OCI-LY1 (cell line): ENCODE measurements around the gene EPB41L4A.

Experiments
- H2AFZ ChIP-seq: fragments of 200-600 bp; sonication (generic), shearing (Covaris generic); 2 replicates; pipeline ENCODE4 v1.6.0; 2014; ENCODE audit warnings: antibody characterized with exemption, mild to moderate bottlenecking, low read length
- H3F3A ChIP-seq: fragments of 200-600 bp; sonication (generic), shearing (Covaris generic); 2 replicates; pipeline ENCODE4 v1.6.0; 2014; ENCODE audit warnings: mild to moderate bottlenecking, antibody characterized with exemption, low read length, moderate library complexity; ENCODE audit not compliant: insufficient read depth
- H3K27ac ChIP-seq: fragments of 200-600 bp; sonication (generic); 2 replicates; pipeline ENCODE4 v1.5.1; 2014; ENCODE audit warnings: low read length, mixed run types, mild to moderate bottlenecking, low read depth; ENCODE audit not compliant: poor library complexity, severe bottlenecking
- H3K27me3 ChIP-seq: fragments of 200-600 bp; sonication (generic); 2 replicates; pipeline ENCODE4 v1.6.0; 2014; ENCODE audit warnings: antibody characterized with exemption, mild to moderate bottlenecking, low read length, moderate library complexity; ENCODE audit not compliant: insufficient read depth
- H3K36me3 ChIP-seq: fragments of 200-600 bp; sonication (generic); 2 replicates; pipeline ENCODE4 v1.6.1; 2014; ENCODE audit warnings: mild to moderate bottlenecking, antibody characterized with exemption, low read length, moderate library complexity, mixed read lengths; ENCODE audit not compliant: insufficient read depth
- H3K4me1 ChIP-seq: fragments of 200-600 bp; sonication (generic); 2 replicates; pipeline ENCODE4 v1.5.1; 2014; ENCODE audit warnings: mild to moderate bottlenecking, low read length, moderate library complexity; ENCODE audit not compliant: insufficient read depth, severe bottlenecking
- H3K4me2 ChIP-seq: fragments of 200-600 bp; sonication (generic), shearing (Covaris generic); 2 replicates; pipeline ENCODE4 v1.6.1; 2014; ENCODE audit warnings: low read length
- H3K4me3 ChIP-seq: fragments of 200-600 bp; sonication (generic); 2 replicates; pipeline ENCODE4 v1.5.1; 2014; ENCODE audit warnings: low read length, low read depth, mild to moderate bottlenecking, mixed read lengths; ENCODE audit not compliant: poor library complexity, severe bottlenecking
- H3K79me2 ChIP-seq: fragments of 200-600 bp; shearing (Covaris generic); 2 replicates; pipeline ENCODE4 v1.6.1; 2016; ENCODE audit warnings: mixed run types, low read length, mixed read lengths; ENCODE audit not compliant: insufficient read depth
- H3K9ac ChIP-seq: fragments of 200-600 bp; sonication (generic), shearing (Covaris generic); 2 replicates; pipeline ENCODE4 v1.6.1; 2014; ENCODE audit warnings: mild to moderate bottlenecking, low read length, mixed read lengths
- H3K9me2 ChIP-seq: fragments of 200-600 bp; sonication (generic), shearing (Covaris generic); 2 replicates; pipeline ENCODE4 v1.6.1; 2014; ENCODE audit warnings: low read depth, mild to moderate bottlenecking, low read length, mixed read lengths
- H3K9me3 ChIP-seq: fragments of 200-600 bp; shearing (Covaris generic); 2 replicates; pipeline ENCODE4 v1.6.1; 2014; ENCODE audit warnings: low read length, mixed read lengths
- H4K20me1 ChIP-seq: fragments of 200-600 bp; sonication (generic), shearing (Covaris generic); 2 replicates; pipeline ENCODE4 v1.6.0; 2016; ENCODE audit warnings: mild to moderate bottlenecking, low read length; ENCODE audit not compliant: insufficient read depth
- EZH2 ChIP-seq: fragments of 200-600 bp; sonication (generic), shearing (Covaris generic); IDR thresholded peaks from 2 replicates; pipeline ENCODE4 v1.8.0; 2017; ENCODE audit warnings: borderline replicate concordance, mixed run types, mild to moderate bottlenecking, antibody characterized with exemption, low read length, moderate library complexity, mixed read lengths
- TF ChIP-seq, protein P1 (sequence below): fragments of 200-600 bp; sonication (generic), shearing (Covaris generic); IDR thresholded peaks from 2 replicates; pipeline ENCODE4 v1.5.1; 2017; ENCODE audit warnings: mild to moderate bottlenecking, antibody characterized with exemption, low read length, moderate library complexity, mixed read lengths

Gene EPB41L4A

GRCh38 chr5:112183874-112184273 lies 235.2 kb downstream of the EPB41L4A start:
- no peaks in the 10 kb centered on the region for H3K9me3 ChIP-seq
- H3K4me1 ChIP-seq, result no peaks in the 10 kb centered on the region
- TF ChIP-seq, protein P1, sequence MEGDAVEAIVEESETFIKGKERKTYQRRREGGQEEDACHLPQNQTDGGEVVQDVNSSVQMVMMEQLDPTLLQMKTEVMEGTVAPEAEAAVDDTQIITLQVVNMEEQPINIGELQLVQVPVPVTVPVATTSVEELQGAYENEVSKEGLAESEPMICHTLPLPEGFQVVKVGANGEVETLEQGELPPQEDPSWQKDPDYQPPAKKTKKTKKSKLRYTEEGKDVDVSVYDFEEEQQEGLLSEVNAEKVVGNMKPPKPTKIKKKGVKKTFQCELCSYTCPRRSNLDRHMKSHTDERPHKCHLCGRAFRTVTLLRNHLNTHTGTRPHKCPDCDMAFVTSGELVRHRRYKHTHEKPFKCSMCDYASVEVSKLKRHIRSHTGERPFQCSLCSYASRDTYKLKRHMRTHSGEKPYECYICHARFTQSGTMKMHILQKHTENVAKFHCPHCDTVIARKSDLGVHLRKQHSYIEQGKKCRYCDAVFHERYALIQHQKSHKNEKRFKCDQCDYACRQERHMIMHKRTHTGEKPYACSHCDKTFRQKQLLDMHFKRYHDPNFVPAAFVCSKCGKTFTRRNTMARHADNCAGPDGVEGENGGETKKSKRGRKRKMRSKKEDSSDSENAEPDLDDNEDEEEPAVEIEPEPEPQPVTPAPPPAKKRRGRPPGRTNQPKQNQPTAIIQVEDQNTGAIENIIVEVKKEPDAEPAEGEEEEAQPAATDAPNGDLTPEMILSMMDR, result no peak
- no peak for TF ChIP-seq EZH2
- no peaks in the 10 kb centered on the region for H3K9me2 ChIP-seq
- no peak overlapping the region for H3K27ac ChIP-seq
- H3F3A ChIP-seq, result no peaks in the 10 kb centered on the region
- H3K36me3 ChIP-seq, result no peaks in the 10 kb centered on the region
- H3K4me3 ChIP-seq, result no peak overlapping the region
- H3K9ac ChIP-seq, result no peak overlapping the region
- H2AFZ ChIP-seq, result no peak overlapping the region
- H3K27me3 ChIP-seq, result no peaks in the 10 kb centered on the region
- H3K4me2 ChIP-seq, result no peak overlapping the region
- no peaks in the 10 kb centered on the region for H4K20me1 ChIP-seq
- no peaks in the 10 kb centered on the region for H3K79me2 ChIP-seq

GRCh38 chr5:112183103-112183711 lies 235.9 kb downstream of the EPB41L4A start:
- H4K20me1 ChIP-seq, result no peaks in the 10 kb centered on the region
- H3K79me2 ChIP-seq, result no peaks in the 10 kb centered on the region
- H3K4me1 ChIP-seq, result no peaks in the 10 kb centered on the region
- H3K4me3 ChIP-seq, result no peak overlapping the region
- no peaks in the 10 kb centered on the region for H3F3A ChIP-seq
- H3K36me3 ChIP-seq, result no peaks in the 10 kb centered on the region
- H2AFZ ChIP-seq, result no peak overlapping the region
- H3K9me2 ChIP-seq, result no peaks in the 10 kb centered on the region
- H3K27me3 ChIP-seq, result no peaks in the 10 kb centered on the region
- H3K9me3 ChIP-seq, result no peaks in the 10 kb centered on the region
- TF ChIP-seq, protein P1, result no peak
- TF ChIP-seq EZH2, result no peak
- no peak overlapping the region for H3K4me2 ChIP-seq
- no peak overlapping the region for H3K9ac ChIP-seq
- H3K27ac ChIP-seq, result no peak overlapping the region

DNA sequence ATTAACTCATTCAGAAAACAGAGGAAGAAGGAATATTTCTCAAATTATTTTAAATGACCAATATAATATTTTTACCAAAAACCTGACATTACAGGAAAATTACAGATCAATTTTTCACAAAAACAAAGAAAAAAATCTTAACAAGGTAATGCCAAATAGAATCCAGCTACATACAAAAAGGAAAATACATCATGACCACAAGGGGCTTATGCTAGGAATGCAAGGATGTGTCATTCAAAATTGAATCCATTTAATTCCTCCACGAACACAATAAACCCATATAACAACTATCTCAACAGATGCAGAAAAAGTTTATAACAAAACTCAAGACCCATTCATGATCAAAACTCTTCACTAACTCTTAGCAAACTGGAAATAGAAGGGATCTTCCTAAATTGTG lies 239.8 kb downstream of the EPB41L4A start:
- H3K9me2 ChIP-seq, result no peaks in the 10 kb centered on the region
- H3K4me1 ChIP-seq, result peaks cover 7% of the 10 kb centered on the region
- H2AFZ ChIP-seq, result no peak overlapping the region
- no peak overlapping the region for H3K4me3 ChIP-seq
- H3K9ac ChIP-seq, result no peak overlapping the region
- no peak for TF ChIP-seq EZH2
- TF ChIP-seq, protein P1, result no peak
- no peaks in the 10 kb centered on the region for H3K27me3 ChIP-seq
- no peaks in the 10 kb centered on the region for H3K79me2 ChIP-seq
- no peak overlapping the region for H3K27ac ChIP-seq
- no peaks in the 10 kb centered on the region for H3K36me3 ChIP-seq
- no peaks in the 10 kb centered on the region for H3F3A ChIP-seq
- H3K4me2 ChIP-seq, result no peak overlapping the region
- H4K20me1 ChIP-seq, result no peaks in the 10 kb centered on the region
- H3K9me3 ChIP-seq, result no peaks in the 10 kb centered on the region
